Measurements from ENCODE around the gene GRIA3. TPM values are rescaled to one million over a fixed set of nuclear protein-coding genes. Genes with fewer than 3 reads are reported as not detected.

GRIA3 gene
- total RNA-seq, 1 experiment from 2014 or later, result 1.4 TPM

GRCh38 chrX:123504630-123505270 is 320.7 kb downstream of the GRIA3 start:
- TF ChIP-seq, protein P1, sequence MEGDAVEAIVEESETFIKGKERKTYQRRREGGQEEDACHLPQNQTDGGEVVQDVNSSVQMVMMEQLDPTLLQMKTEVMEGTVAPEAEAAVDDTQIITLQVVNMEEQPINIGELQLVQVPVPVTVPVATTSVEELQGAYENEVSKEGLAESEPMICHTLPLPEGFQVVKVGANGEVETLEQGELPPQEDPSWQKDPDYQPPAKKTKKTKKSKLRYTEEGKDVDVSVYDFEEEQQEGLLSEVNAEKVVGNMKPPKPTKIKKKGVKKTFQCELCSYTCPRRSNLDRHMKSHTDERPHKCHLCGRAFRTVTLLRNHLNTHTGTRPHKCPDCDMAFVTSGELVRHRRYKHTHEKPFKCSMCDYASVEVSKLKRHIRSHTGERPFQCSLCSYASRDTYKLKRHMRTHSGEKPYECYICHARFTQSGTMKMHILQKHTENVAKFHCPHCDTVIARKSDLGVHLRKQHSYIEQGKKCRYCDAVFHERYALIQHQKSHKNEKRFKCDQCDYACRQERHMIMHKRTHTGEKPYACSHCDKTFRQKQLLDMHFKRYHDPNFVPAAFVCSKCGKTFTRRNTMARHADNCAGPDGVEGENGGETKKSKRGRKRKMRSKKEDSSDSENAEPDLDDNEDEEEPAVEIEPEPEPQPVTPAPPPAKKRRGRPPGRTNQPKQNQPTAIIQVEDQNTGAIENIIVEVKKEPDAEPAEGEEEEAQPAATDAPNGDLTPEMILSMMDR (conservative IDR thresholded peaks at IDR 0.05), result no peak
- Histone ChIP-seq H3K79me2 (ENCODE audit: insufficient read depth, low read length) (no peaks in the 10 kb centered on the region), H2AFZ (ENCODE audit: low read length) (no peak overlapping the region), H4K5ac (ENCODE audit: insufficient read length, low read depth, low read length) (no peak overlapping the region), H3K27me3 (ENCODE audit: insufficient read depth, low read length) (no peaks in the 10 kb centered on the region), H3K4me2 (ENCODE audit: insufficient read depth, insufficient read length, low read length) (no peak overlapping the region), H3K9me3 (ENCODE audit: control insufficient read depth, low read depth, low read length) (peaks cover 27% of the 10 kb centered on the region), H2BK12ac (ENCODE audit: insufficient read length, low read depth, low read length) (no peak overlapping the region), H3K79me1 (ENCODE audit: insufficient read depth, low read depth, low read length, poor library complexity, severe bottlenecking) (no peaks in the 10 kb centered on the region), H3T11ph (ENCODE audit: low read length) (no peak overlapping the region), H2BK15ac (ENCODE audit: low read depth, low read length) (no peak overlapping the region), H3K27ac (ENCODE audit: insufficient read length, low read depth, low read length) (no peak overlapping the region), H3K18ac (ENCODE audit: insufficient read length, low read depth, low read length) (no peak overlapping the region), H4K8ac (replicated peaks; ENCODE audit: insufficient read length, low read depth, low read length) (no peak overlapping the region), H3K23me2 (ENCODE audit: insufficient read length, low read depth, low read length, poor library complexity, severe bottlenecking) (no peaks in the 10 kb centered on the region), H3K4me1 (ENCODE audit: insufficient read depth, low read length) (no peaks in the 10 kb centered on the region), H3K4ac (ENCODE audit: low read depth, low read length) (no peak overlapping the region), H2AK5ac (ENCODE audit: insufficient read length, low read length) (no peak overlapping the region), H4K91ac (ENCODE audit: insufficient read length, low read depth, low read length) (no peak overlapping the region), H2BK120ac (ENCODE audit: low read depth, low read length, poor library complexity, severe bottlenecking) (no peak overlapping the region), H3K14ac (ENCODE audit: insufficient read depth, low read length) (no peak overlapping the region), H4K20me1 (ENCODE audit: control insufficient read depth, insufficient read depth, insufficient read length) (no peaks in the 10 kb centered on the region), H3K23ac (ENCODE audit: insufficient read length, low read depth, low read length) (no peak overlapping the region), H3K56ac (ENCODE audit: insufficient read length, low read depth, low read length) (no peak overlapping the region), H2BK20ac (ENCODE audit: low read depth, low read length, poor library complexity, severe bottlenecking) (no peak overlapping the region), H3K9ac (ENCODE audit: extremely low read depth, insufficient read length, low read length) (no peak overlapping the region), H2BK5ac (ENCODE audit: insufficient read length, low read length) (no peak overlapping the region)
- peak; percentile 41 for DNase-seq
- Mint-ChIP-seq H3K36me3 (ENCODE audit: insufficient read depth in 1 of 3, low read depth in 3 of 3) (peaks cover 6 to 9% (median 6%) of the 10 kb centered on the region in 3 experiments; a peak in 6 of 7 replicates), H3K4me3 (no peak overlapping the region), H3K4me1 (no peaks in the 10 kb centered on the region), H3K27ac (no peak overlapping the region), H3K9me3 (peaks cover 19 to 72% of the 10 kb centered on the region in 2 experiments), H3K27me3 (ENCODE audit: low read depth) (no peaks in the 10 kb centered on the region)
- no CpG with 5 or more reads among the region's 3 CpGs for WGBS (ENCODE audit: extremely low coverage, insufficient read length, low lambda C conversion rate)

Measured in H9 (cell line).